Right lobe of liver (tissue), 6 donors: ENCODE measurements around the gene MYO15B. TPM values are rescaled to one million over a fixed set of nuclear protein-coding genes. Genes with fewer than 3 reads are reported as not detected.
A peak's percentile ranks its signal among the peaks of the same experiment; 100 is the strongest.

Experiments
- ATAC-seq, 4 donors: fragments of 200-7000 bp; cut with Tn5 transposase; one replicate each; pipeline ENCODE4 v1.9.1; 2020; ENCODE audit warnings: mild to moderate bottlenecking in 4 of 4, moderate library complexity in 4 of 4
- DNase-seq, 3 donors: peaks; one replicate each; pipeline ENCODE4 v3.0.0-alpha.2; 2020
- H3K27ac ChIP-seq, 3 donors: fragments of 200-600 bp; one replicate each; pipeline ENCODE4 v1.8.0; 2022
- H3K27me3 ChIP-seq, 2 donors: fragments of 200-600 bp; one replicate each; pipeline ENCODE4 v1.8.0; 2022
- H3K36me3 ChIP-seq, 4 donors: fragments of 200-600 bp; sonication (generic) in 1 of 4; one replicate each; pipeline versions ENCODE4 v1.5.1 to v1.8.0; 2017 to 2022; ENCODE audit warnings: control low read depth in 1 of 4
- H3K4me1 ChIP-seq, 4 donors: fragments of 200-600 bp; sonication (generic) in 1 of 4; one replicate each; pipeline versions ENCODE4 v1.5.1 to v1.8.0; 2017 to 2022; ENCODE audit warnings: control low read depth in 1 of 4
- H3K4me3 ChIP-seq, 3 donors: fragments of 200-600 bp; one replicate each; pipeline ENCODE4 v1.8.0; 2022
- H3K9me3 ChIP-seq, 4 donors: fragments of 200-600 bp; sonication (generic) in 1 of 4; one replicate each; pipeline versions ENCODE4 v1.5.1 to v1.8.0; 2017 to 2022; ENCODE audit warnings: control low read depth in 1 of 4
- CTCF ChIP-seq, 4 donors: fragments of 200-600 bp in 3 of 4; fragments of 450-650 bp in 1 of 4; IDR thresholded peaks; one replicate each; pipeline versions ENCODE4 v1.5.1 to v1.8.0; 2016 to 2022; ENCODE audit warnings: antibody characterized with exemption in 4 of 4, mild to moderate bottlenecking in 2 of 4
- POLR2A ChIP-seq: fragments of 450-650 bp; IDR thresholded peaks from one replicate; pipeline ENCODE4 v1.6.1; 2017; ENCODE audit warnings: antibody characterized with exemption, mild to moderate bottlenecking
- WGBS: methylation state at CpG from one replicate; pipeline ENCODE4 v1.1.6; 2018; ENCODE audit warnings: low coverage, low lambda C conversion rate; ENCODE audit not compliant: insufficient coverage; ENCODE audit errors: missing lambda C conversion rate; 5-methylcytosine and 5-hydroxymethylcytosine counted together
- intact Hi-C, 2 donors: fragments of 100-400 bp; cut with DNase I; formaldehyde crosslinking; loops; one replicate each; pipeline versions ENCODE4 v1.11.2 to v1.14.1; 2022
- total RNA-seq, 6 experiments: library from RNA; depleted of rRNA in 2 of 6; stranded (reverse); fragments of >200 nt in 2 of 6; fragmentation: NEBNext Ultra II Directional in 3 of 6; extraction: Animal tissue kit (Norgen Biotek cat#: 25700) in 3 of 6; gene quantifications; one replicate each; pipeline versions ENCODE4 v1.1.0 to v1.2.4, GENCODE V29; 2016 to 2023
- donor health status: DM: no; HTN: yes; CAD: no.
- donor health status: DM: no; HTN: no; CAD: no.
- donor health status: DM: no; HTN: no; CAD: no.
- donor health status: DM: no; HTN: yes; CAD: no.
- donor health status: DM: no; HTN: yes; CAD: no.

The MYO15B gene
- total RNA-seq, 6 experiments from 2014 or later: 26.4 to 104 (median 52.9) TPM

- no CpG with 5 or more reads among the region's 6 CpGs for WGBS
- Histone ChIP-seq H3K9me3 (no peaks in the 10 kb centered on the region), H3K4me1 (peaks cover 0 to 9% (median 4%) of the 10 kb centered on the region in 4 donors), H3K4me3 (no peak overlapping the region), H3K27me3 (no peaks in the 10 kb centered on the region), H3K27ac (no peak overlapping the region), H3K36me3 (peaks cover 0 to 10% (median 3%) of the 10 kb centered on the region in 4 donors)
- intact Hi-C loops: no loop called here
- DNase-seq: no peak
- TF ChIP-seq POLR2A (no peak), CTCF (IDR thresholded peaks at IDR 0.05) (no peak)
- ATAC-seq: no peak
Observed at GRCh38 chr17:75628425-75628824, 40.8 kb downstream of the MYO15B start.

GRCh38 chr17:75629157-75629556 lies 41.6 kb downstream of the MYO15B start:
- intact Hi-C loops: no loop called here
- H3K9me3 ChIP-seq: no peaks in the 10 kb centered on the region
- no CpG with 5 or more reads among the region's 14 CpGs for WGBS
- ATAC-seq (no peak), DNase-seq (no peak)
- peaks cover 0 to 16% (median 7%) of the 10 kb centered on the region in 4 donors for H3K4me1 ChIP-seq
- H3K36me3 ChIP-seq: peaks cover 0 to 10% (median 3%) of the 10 kb centered on the region in 4 donors
- H3K27me3 ChIP-seq: no peaks in the 10 kb centered on the region
- H3K4me3 ChIP-seq: no peak overlapping the region
- no peak overlapping the region for H3K27ac ChIP-seq
- TF ChIP-seq POLR2A (no peak), CTCF (IDR thresholded peaks at IDR 0.05) (no peak)

GRCh38 chr17:75630071-75630917 lies 42.7 kb downstream of the MYO15B start:
- Histone ChIP-seq H3K4me3 (no peak overlapping the region), H3K4me1 (peaks cover 0 to 19% (median 7%) of the 10 kb centered on the region in 4 donors), H3K9me3 (no peaks in the 10 kb centered on the region), H3K27ac (no peak overlapping the region), H3K27me3 (no peaks in the 10 kb centered on the region), H3K36me3 (peaks cover 0 to 10% (median 3%) of the 10 kb centered on the region in 4 donors)
- WGBS: no CpG with 5 or more reads among the region's 26 CpGs
- intact Hi-C loops: no loop called here
- DNase-seq: peak in 2 of 3 donors; percentile 23 to 48
- no peak for ATAC-seq
- TF ChIP-seq POLR2A (no peak), CTCF (IDR thresholded peaks at IDR 0.05) (no peak)

- H3K27me3 ChIP-seq: no peaks in the 10 kb centered on the region
- H3K4me3 ChIP-seq: no peak overlapping the region
- DNase-seq (peak in 2 of 3 donors; percentile 27 to 54), ATAC-seq (no peak)
- TF ChIP-seq CTCF (IDR thresholded peaks at IDR 0.05): no peak
- TF ChIP-seq POLR2A: no peak
- H3K4me1 ChIP-seq: peaks cover 0 to 19% (median 7%) of the 10 kb centered on the region in 4 donors
- no CpG with 5 or more reads among the region's 27 CpGs for WGBS
- no peaks in the 10 kb centered on the region for H3K9me3 ChIP-seq
- H3K36me3 ChIP-seq: peaks cover 0 to 6% (median 2%) of the 10 kb centered on the region in 4 donors
- no peak overlapping the region for H3K27ac ChIP-seq
- intact Hi-C loops: no loop called here
Observed at GRCh38 chr17:75631353-75631752, 43.8 kb downstream of the MYO15B start.
